A673 (cell line): ENCODE results near the gene TCERG1L. TPM values are rescaled to one million over a fixed set of nuclear protein-coding genes. Genes with fewer than 3 reads are reported as not detected.
A peak's percentile ranks its signal among the peaks of the same experiment; 100 is the strongest.

ENCODE experiments used
- Bru-seq: library from RNA; stranded (reverse); fragments of 400-500 nt; gene quantifications from one replicate; lab custom pipeline; 2021; lab: Mats Ljungman, UMichigan
- BruChase-seq, 2 experiments: library from RNA; stranded (reverse); fragments of 400-500 nt; gene quantifications; one replicate each; lab custom pipeline; 2021; lab: Mats Ljungman, UMichigan
- BruUV-seq: library from RNA; stranded (reverse); fragments of 400-500 nt; replicated peaks from 2 replicates; lab custom pipeline; 2021; lab: Mats Ljungman, UMichigan
- CTCF ChIA-PET: fragments of 300-600 bp; sonication (Branson Sonifier 250); formaldehyde crosslinking; loops from one replicate; lab custom pipeline; 2022; ENCODE audit warnings: antibody characterized with exemption; lab: Charles Lee
- POLR2A ChIA-PET: fragments of 300-600 bp; sonication (Branson Sonifier 250); formaldehyde crosslinking; loops from one replicate; lab custom pipeline; 2022; ENCODE audit warnings: antibody characterized with exemption; ENCODE audit not compliant: low non-redundant PET; lab: Charles Lee
- DNase-seq: peaks from one replicate; pipeline ENCODE4 v3.0.0-alpha.2; 2015; ENCODE audit warnings: low spot score
- H3K27ac ChIP-seq: fragments of 200-600 bp; sonication (generic); 2 replicates; pipeline ENCODE4 v1.5.1; 2016; ENCODE audit warnings: mixed run types, low read depth, mild to moderate bottlenecking, mixed read lengths, antibody characterized with exemption, low read length; ENCODE audit not compliant: poor library complexity, severe bottlenecking
- H3K27me3 ChIP-seq: fragments of 200-600 bp; sonication (generic); replicated peaks from 2 replicates; pipeline ENCODE4 v1.6.1; 2017; ENCODE audit warnings: mixed run types, low read depth, mild to moderate bottlenecking, mixed read lengths, antibody characterized with exemption, low read length; ENCODE audit not compliant: insufficient read depth, poor library complexity
- H3K36me3 ChIP-seq: fragments of 200-600 bp; sonication (generic); 2 replicates; pipeline ENCODE4 v1.6.1; 2016; ENCODE audit warnings: mixed run types, mild to moderate bottlenecking, mixed read lengths, antibody characterized with exemption, low read length; ENCODE audit not compliant: insufficient read depth, poor library complexity, severe bottlenecking
- H3K4me1 ChIP-seq: fragments of 200-600 bp; sonication (generic); 2 replicates; pipeline ENCODE4 v1.6.1; 2017; ENCODE audit warnings: mixed run types, mild to moderate bottlenecking, mixed read lengths, antibody characterized with exemption, low read length; ENCODE audit not compliant: insufficient read depth, poor library complexity, severe bottlenecking
- H3K4me3 ChIP-seq: fragments of 200-600 bp; sonication (generic); 2 replicates; pipeline ENCODE4 v1.5.1; 2016; ENCODE audit warnings: low read depth, mixed run types, mild to moderate bottlenecking, mixed read lengths, low read length; ENCODE audit not compliant: poor library complexity, severe bottlenecking
- H3K9me3 ChIP-seq: fragments of 200-600 bp; sonication (generic); 2 replicates; pipeline ENCODE4 v1.6.1; 2016; ENCODE audit warnings: mixed run types, low read depth, mild to moderate bottlenecking, mixed read lengths, antibody characterized with exemption, low read length; ENCODE audit not compliant: poor library complexity, severe bottlenecking
- EZH2 ChIP-seq: fragments of 200-600 bp; sonication (generic); IDR thresholded peaks from 2 replicates; pipeline ENCODE4 v1.6.1; 2017; ENCODE audit warnings: borderline replicate concordance, low read depth, mild to moderate bottlenecking, mixed read lengths, antibody characterized with exemption, low read length; ENCODE audit not compliant: poor library complexity, severe bottlenecking
- intact Hi-C: fragments of 100-400 bp; cut with micrococcal nuclease; formaldehyde crosslinking; loops from one replicate; pipeline ENCODE4 v1.10.0; 2022; ENCODE audit not compliant: unreplicated experiment
- long read RNA-seq: library from polyadenylated mRNA; stranded (forward); transcript quantifications from one replicate; pipeline ENCODE4 v2.0.0, GENCODE V29; 2022
- total RNA-seq: library from RNA; stranded (reverse); gene quantifications from 2 replicates; pipeline ENCODE4 v1.2.3, GENCODE V29; 2021
- TF ChIP-seq, protein P1 (sequence below): fragments of 300-800, 200-600 bp; sonication (generic); conservative IDR thresholded peaks from 2 replicates; pipeline ENCODE4 v1.5.1; 2017; ENCODE audit warnings: low read depth, mild to moderate bottlenecking, antibody characterized with exemption, low read length, moderate library complexity, mixed read lengths

Gene TCERG1L
- 16.3 and 18.4 TPM in 2 replicates for total RNA-seq
- Bru-seq, nascent RNA, result percentile 70 among the genes with signal in this experiment
- BruChase-seq, experiment 1, labeled RNA remaining after a 2-hour chase, result percentile 64 among the genes with signal in this experiment
- BruChase-seq, experiment 2, labeled RNA remaining after a 6-hour chase, result percentile 64 among the genes with signal in this experiment
- long read RNA-seq, transcript TCERG1L-201 (12 exons, 2,618 nt), result major isoform, 22 of 51 reads
- long read RNA-seq, partial matches to known transcripts, result 13 of 51 reads
- long read RNA-seq, other reads (novel, unspliced or antisense), result 16 of 51 reads

DNA sequence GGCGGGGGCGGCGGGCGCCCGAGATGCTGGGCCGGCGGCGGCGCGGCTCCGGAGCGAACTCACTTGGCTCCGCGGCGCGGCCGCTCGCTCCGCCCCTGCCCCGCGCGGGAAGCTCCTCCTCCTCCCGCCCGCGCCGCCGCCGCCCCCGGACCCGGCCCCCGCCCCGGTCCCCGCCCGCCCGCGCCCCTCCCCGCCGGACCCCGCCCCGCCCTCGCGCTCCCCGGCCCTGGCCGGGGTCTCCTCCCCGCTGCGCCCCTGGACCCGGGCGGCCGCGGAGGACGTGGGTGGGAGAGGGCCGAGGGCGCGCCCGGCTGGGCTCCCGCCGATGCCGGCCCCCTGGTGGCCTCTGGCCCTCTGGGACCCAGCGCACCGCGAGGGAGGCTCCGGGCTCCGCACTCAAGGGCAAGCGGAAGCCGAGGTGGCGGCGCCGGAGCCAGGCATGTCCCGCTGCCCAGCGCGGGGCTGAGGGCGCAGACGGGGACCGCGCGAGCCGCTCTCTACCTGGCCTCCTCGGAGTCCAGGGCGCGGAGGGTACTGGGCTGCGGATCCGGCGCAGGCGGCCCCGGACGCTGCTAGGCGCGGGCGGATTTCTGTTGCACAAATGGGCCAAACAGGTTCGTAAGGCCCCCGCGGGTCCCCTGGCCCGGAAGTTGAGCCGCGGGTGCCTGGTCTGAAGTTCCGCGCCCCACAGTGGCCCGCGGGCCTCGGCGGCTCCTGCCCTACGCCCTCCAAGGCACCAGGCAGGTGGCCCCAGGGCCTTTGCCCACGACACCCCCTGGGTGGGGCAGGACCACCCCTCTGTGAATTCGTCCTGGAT lies at the start of gene TCERG1L:
Gene TCERG1L (minus strand): TSS at position 61 of the 817 bp plus-strand sequence. CDS start 86 bp downstream, outside the sequence.
- no peaks in the 10 kb centered on the region for H3K27me3 ChIP-seq
- peak within 1 kb of the TSS; percentile 81 for H3K27ac ChIP-seq
- BruUV-seq, result no TSS peak
- ChIA-PET CTCF (interaction anchor here (0.5 to 0.9 kb wide), 2 partner anchors 15 to 30 kb away, joined by 3 to 10 read pairs; no protein-coding TSS in a partner anchor), POLR2A (interaction anchor here (0.7 kb wide), 1 partner anchor 48 kb away, joined by 4 read pairs; no protein-coding TSS in a partner anchor)
- TF ChIP-seq EZH2, result no peak
- TF ChIP-seq, protein P1, sequence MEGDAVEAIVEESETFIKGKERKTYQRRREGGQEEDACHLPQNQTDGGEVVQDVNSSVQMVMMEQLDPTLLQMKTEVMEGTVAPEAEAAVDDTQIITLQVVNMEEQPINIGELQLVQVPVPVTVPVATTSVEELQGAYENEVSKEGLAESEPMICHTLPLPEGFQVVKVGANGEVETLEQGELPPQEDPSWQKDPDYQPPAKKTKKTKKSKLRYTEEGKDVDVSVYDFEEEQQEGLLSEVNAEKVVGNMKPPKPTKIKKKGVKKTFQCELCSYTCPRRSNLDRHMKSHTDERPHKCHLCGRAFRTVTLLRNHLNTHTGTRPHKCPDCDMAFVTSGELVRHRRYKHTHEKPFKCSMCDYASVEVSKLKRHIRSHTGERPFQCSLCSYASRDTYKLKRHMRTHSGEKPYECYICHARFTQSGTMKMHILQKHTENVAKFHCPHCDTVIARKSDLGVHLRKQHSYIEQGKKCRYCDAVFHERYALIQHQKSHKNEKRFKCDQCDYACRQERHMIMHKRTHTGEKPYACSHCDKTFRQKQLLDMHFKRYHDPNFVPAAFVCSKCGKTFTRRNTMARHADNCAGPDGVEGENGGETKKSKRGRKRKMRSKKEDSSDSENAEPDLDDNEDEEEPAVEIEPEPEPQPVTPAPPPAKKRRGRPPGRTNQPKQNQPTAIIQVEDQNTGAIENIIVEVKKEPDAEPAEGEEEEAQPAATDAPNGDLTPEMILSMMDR, result no peak
- DNase-seq, result peak; percentile 63
- H3K4me3 ChIP-seq, result peak within 1 kb of the TSS; percentile 86
- intact Hi-C loops, result loop anchor here (1.0 to 10.0 kb wide), 3 partner anchors 20 to 625 kb away; no protein-coding TSS in a partner anchor
- H3K36me3 ChIP-seq, result peaks cover 13% of the 10 kb centered on the region
- H3K9me3 ChIP-seq, result no peaks in the 10 kb centered on the region
- H3K4me1 ChIP-seq, result peaks cover 5% of the 10 kb centered on the region

GRCh38 chr10:131358741-131359442 lies 47.4 kb upstream of the TCERG1L start:
- no peak overlapping the region for H3K27ac ChIP-seq
- H3K27me3 ChIP-seq, result peaks cover 52% of the 10 kb centered on the region
- intact Hi-C loops, result no loop called here
- no peak for TF ChIP-seq EZH2
- TF ChIP-seq, protein P1, result no peak
- no peaks in the 10 kb centered on the region for H3K9me3 ChIP-seq
- CTCF ChIA-PET, result no interaction called here
- BruUV-seq, result no TSS peak
- POLR2A ChIA-PET, result no interaction called here
- DNase-seq, result no peak
- H3K36me3 ChIP-seq, result no peaks in the 10 kb centered on the region
- no peak overlapping the region for H3K4me3 ChIP-seq
- H3K4me1 ChIP-seq, result no peaks in the 10 kb centered on the region

DNA sequence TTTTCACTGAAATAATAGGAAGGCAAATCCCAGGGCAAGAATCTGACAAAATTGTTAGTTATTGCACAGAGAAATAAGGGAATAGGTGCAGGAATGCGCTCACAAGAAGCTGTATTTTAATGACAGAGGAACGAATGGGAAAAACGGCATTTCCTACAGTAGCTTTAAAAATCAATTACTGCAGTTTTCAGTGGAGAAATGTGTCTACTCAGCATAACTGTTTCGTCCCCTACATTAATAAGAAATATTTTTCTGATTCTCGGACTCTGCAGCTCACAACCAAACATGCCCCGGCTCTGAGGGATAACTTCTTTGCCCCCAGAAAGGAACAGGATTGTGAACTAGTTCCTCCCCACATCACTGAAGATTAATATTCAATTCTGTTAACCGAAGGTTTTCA lies 44.9 kb upstream of the TCERG1L start:
- Histone ChIP-seq H3K27ac (no peak overlapping the region), H3K9me3 (no peaks in the 10 kb centered on the region), H3K36me3 (no peaks in the 10 kb centered on the region), H3K4me1 (no peaks in the 10 kb centered on the region), H3K27me3 (peaks cover 40% of the 10 kb centered on the region), H3K4me3 (no peak overlapping the region)
- TF ChIP-seq EZH2, result no peak
- TF ChIP-seq, protein P1, result no peak
- intact Hi-C loops, result no loop called here
- no peak for DNase-seq
- CTCF ChIA-PET, result no interaction called here
- POLR2A ChIA-PET, result no interaction called here
- BruUV-seq, result no TSS peak
